ENCODE results near the gene MAN1B1. TPM values are rescaled to one million over a fixed set of nuclear protein-coding genes. Genes with fewer than 3 reads are reported as not detected.

MAN1B1 gene
- 48.0 to 53.7 TPM (median 49.8 TPM) in 5 replicates for total RNA-seq (2022; extraction: Qiagen RNA extraction)

DNA sequence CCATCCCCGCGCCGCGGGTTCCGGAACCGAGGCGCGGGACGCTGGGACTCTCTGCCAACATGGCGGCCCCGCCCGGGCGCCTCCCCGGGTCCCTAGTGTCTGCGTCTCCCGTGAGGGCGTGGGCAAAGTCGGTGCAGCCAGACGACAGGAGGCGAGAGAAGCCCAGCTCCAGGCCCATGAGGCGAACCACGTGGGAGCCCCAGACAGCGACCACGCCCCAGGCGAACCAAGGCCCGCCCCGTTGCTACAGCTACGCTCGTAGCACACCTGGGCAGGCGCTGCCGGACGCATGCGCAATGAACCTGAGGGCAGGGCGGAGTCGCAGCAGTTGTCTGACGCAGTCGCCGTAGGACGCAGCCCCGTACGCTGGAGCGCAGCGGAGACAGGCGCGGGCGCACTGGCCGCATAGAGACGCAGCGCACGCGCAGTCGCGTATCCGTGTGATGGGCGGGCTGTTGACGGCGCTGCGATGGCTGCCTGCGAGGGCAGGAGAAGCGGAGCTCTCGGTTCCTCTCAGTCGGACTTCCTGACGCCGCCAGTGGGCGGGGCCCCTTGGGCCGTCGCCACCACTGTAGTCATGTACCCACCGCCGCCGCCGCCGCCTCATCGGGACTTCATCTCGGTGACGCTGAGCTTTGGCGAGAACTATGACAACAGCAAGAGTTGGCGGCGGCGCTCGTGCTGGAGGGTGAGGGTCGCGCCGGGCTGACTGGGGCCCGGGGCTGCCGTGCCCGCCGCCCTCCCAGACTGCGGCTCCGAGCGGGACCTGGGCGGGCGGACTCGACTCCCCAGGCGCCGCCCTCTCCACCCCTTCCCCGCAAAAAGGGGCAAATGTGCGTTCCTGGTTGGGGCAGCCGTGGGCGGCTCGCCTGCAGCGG is at the start of gene MAN1B1:
Gene MAN1B1 (plus strand): TSS at position 455 of the 878 bp plus-strand sequence. CDS start 15 bp downstream, at position 470.

DNA sequence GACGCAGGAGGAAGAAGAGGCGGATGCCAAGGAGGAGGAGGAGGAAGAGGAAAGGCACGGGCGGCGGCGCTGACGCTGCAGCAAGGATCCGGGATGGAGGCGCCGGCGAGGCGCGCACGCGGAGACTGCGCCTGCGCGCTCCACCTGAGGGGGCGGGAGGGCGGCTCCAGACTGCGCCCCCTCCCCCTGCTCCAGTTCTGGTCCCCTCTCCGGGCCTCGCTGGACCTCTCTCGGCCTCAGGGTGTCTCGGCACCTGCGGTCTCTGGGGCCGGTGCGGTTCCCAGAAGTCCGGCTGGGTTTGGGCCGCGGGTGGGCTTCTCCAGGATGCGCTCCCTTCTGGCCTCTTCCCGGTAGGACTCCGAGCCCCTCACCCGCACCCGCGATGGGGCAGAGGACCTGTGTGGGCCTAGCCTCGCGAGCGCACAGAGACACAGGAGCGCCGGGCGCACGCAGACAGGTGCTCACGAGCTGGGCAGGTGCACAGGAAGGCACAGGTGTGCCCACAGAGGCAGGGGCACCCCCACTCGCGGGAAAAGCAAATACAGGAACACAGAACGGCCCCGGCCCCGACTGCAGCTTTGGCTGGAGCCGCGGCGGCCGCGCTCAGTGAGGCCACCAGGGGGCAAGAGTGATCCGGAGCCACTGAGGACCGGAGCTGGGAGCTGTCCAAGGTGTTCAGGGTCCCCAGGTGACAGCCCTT is 40.5 kb upstream of the MAN1B1 start, which contains the start of gene NPDC1:
Gene NPDC1 (minus strand): TSS at position 90 of the 700 bp plus-strand sequence. CDS start 188 bp downstream, outside the sequence.

DNA sequence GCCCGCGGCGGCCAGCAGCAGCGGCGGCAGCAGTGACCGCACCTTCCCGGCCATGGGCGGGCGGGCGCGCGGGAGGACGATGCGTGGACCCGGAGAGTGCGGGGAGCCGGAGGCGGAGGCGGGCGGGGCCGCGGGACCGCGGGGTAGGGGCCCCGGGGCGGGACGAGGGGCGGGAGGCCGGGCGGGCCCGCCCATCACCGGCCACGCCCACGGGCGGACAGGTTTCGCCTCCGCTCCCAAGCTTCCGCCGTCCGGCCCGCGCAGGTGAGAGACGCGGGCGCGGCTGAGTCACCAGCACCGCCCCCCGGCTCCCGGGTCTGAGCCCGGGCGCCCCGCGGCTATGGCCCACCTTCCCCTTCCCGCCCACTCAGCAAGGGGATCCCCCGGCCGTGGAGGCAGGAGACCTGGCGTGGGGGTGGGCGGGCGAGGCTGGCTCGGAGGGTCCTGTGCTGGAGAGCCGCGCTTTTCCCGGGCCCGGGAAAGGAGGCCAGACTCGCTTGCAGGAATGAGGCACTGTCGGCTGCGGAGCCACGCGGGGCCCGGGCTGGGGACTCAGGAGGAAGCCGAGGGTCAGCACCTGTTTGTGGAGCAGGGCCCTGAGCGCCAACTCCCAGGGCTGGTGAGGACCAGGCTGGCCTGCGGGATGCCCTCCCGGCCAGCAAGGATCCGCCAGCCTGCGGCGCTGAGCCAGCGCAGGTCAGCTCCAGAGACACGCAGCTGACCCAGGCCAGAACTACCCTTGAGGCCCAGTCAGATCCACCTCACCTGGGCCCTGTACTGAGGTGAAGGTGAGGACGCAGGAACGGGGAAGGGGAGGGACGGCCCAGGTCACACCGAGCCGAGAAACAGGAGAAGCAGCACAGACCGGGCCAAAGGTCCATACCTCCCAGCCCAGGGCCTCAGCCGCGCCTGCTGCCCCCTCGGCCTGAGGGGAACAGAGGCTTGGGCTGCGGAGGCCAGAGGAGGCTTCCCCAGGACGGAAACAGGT is 32.5 kb upstream of the MAN1B1 start, which contains the start of gene ENTPD2:
Gene ENTPD2 (minus strand): TSS at position 118 of the 988 bp plus-strand sequence. CDS start 64 bp downstream, at position 54.

DNA sequence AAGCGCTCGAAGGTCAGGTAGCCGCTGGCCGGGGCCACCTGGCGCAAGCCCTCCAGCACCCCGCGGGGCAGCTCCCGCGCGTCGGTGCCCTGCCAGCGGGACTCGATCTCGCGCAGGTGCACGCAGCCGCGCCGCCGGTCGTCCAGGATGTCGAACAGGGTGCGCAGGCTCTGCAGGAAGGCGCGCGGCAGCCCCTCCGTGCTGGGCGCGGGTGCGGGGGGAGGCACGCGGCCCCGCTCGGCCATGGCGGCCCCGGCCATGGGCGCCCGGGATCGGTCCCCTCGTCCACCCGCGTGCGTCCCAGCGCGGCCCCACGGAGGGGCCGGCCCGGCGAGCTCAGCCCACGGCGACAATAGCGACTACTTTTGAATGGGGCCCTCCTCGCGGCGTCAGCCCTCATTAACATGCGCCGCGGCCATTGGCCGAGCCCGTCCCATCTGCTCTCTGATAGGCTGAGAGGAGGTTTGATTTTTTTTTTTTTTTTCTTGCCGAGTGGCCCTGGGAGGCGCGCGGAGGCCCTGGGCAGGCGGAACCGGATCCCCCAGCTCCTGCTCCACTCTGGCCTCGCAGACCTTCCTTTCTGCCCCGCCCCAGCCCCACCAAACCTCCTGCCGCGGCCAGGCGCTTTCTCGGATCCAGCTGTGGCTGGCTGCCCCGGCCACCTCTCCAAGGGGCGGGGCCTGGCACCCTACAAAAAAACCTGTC is 16.4 kb upstream of the MAN1B1 start, which contains the start of gene SAPCD2:
Gene SAPCD2 (minus strand): TSS at position 357 of the 705 bp plus-strand sequence. CDS start 97 bp downstream, at position 260.

DNA sequence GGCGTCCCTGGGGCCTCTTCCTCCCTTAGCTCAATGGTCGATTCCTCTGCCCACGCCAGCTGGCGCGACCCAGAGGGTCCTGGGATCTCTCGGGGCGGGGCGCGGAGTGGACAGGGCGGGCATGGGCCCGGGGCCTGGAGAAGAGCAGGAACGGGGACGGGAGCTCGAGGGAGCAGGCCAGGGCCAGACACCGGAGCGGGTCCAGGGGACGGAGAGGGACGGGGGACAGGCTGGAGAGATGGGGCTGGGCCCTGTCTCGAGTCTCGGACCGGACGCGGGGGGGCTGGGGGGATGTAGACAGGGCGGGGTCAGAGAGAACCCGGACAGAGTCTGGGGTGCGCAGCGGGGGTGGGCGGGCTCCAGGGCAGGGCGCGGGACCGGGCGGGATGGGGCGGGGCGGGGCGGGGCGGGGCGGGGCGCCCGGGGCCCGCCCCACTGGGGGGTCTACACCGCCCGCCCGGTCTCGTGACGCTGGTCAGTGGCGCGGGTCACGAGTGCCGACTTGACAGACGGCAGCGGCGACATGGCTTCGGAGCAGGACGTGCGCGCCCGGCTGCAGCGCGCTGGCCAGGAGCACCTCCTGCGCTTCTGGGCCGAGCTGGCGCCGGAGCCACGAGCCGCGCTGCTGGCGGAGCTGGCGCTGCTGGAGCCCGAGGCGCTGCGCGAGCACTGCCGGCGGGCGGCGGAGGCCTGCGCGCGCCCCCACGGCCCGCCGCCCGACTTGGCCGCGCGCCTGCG is 9.6 kb upstream of the MAN1B1 start, which contains the start of gene UAP1L1:
Gene UAP1L1 (plus strand): TSS at position 508 of the 738 bp plus-strand sequence. CDS start 16 bp downstream, at position 524.

DNA sequence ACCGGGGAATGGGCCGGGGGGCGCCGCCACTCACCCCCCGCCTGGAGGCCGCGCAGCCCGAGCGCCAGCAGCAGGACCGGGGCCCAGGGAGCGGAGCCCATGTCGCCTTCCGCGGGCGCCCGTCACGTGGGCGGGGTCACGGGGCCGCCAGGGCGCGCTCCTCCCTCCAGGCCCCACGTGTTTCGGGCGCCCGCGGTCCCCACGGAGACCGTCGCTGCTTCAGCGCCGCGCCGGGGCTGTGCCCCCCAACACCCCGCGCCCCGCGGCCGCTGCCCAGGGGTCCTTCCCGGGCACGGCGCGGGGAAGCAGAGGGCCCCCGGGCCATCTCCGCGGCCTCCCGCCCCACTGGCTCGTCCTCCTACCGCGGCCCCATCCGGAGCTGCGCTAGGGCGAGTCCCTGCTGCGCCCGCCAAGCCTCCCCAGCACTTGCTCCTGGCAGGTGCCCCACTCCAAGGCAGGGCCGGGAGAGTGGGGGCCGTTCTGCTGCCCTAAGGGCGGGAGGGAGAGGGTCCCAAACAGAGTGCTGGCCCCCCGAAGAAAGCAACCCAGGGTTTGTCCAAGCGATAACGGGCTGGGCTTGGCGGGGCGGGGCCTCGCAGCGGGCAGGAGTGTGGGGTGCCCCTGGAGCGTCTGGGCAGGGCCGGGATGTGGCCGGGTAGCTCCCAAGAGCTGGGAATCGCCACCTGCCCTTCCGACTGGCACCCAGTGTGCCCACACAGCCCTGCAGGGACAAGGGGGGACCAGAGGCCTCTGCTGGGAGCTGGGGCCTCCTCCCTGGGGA is 28.0 kb downstream of the MAN1B1 start, which contains the start of gene DPP7:
Gene DPP7 (minus strand): TSS at position 121 of the 781 bp plus-strand sequence. CDS start 20 bp downstream, at position 101.

DNA sequence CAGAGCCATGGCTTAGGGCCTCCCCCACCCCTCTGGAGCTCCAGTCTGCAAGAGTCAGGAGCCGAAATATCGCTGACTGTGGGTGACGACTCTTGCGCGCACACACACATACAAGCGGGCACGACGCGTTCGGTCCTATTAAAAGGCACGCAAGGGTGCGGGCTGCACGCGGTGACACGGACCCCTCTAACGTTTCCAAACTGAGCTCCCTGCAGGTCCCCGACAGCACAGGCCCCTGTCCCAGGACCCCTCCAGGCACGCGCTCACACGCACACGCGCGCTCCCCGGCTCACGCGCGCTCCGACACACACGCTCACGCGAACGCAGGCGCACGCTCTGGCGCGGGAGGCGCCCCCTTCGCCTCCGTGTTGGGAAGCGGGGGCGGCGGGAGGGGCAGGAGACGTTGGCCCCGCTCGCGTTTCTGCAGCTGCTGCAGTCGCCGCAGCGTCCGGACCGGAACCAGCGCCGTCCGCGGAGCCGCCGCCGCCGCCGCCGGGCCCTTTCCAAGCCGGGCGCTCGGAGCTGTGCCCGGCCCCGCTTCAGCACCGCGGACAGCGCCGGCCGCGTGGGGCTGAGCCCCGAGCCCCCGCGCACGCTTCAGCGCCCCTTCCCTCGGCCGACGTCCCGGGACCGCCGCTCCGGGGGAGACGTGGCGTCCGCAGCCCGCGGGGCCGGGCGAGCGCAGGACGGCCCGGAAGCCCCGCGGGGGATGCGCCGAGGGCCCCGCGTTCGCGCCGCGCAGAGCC is 52.1 kb downstream of the MAN1B1 start, which contains the start of gene GRIN1:
Gene GRIN1 (plus strand): TSS at position 433 of the 746 bp plus-strand sequence. CDS start 333 bp downstream, outside the sequence.

Other genes starting within 250 kb of the MAN1B1 start
- 3.4 to 4.3 TPM (median 4.0 TPM) in 5 replicates for gene AJM1, start 244.5 kb upstream of the MAN1B1 start, total RNA-seq (2022; extraction: Qiagen RNA extraction)
- 221 to 341 TPM (median 305 TPM) in 5 replicates for gene PHPT1, start 237.6 kb upstream of the MAN1B1 start, total RNA-seq (2022; extraction: Qiagen RNA extraction)
- 2.6 to 4.2 TPM (median 4.0 TPM) in 5 replicates for gene MAMDC4, start 234.6 kb upstream of the MAN1B1 start, total RNA-seq (2022; extraction: Qiagen RNA extraction)
- gene EDF1, start 220.7 kb upstream of the MAN1B1 start, total RNA-seq (2022; extraction: Qiagen RNA extraction) = 387 to 521 TPM (median 446 TPM) in 5 replicates
- gene TRAF2, start 200.5 kb upstream of the MAN1B1 start, total RNA-seq (2022; extraction: Qiagen RNA extraction) = 43.3 to 61.4 TPM (median 48.8 TPM) in 5 replicates
- 71.5 to 97.8 TPM (median 91.7 TPM) in 5 replicates for gene FBXW5, start 142.2 kb upstream of the MAN1B1 start, total RNA-seq (2022; extraction: Qiagen RNA extraction)
- gene C8G, start 141.7 kb upstream of the MAN1B1 start, total RNA-seq (2022; extraction: Qiagen RNA extraction) = 0.62 to 1.7 TPM (median 1.2 TPM) in 5 replicates
- 0.46 to 1.6 TPM (median 1.2 TPM) in 5 replicates for gene LCN12, start 134.7 kb upstream of the MAN1B1 start, total RNA-seq (2022; extraction: Qiagen RNA extraction)
- gene PTGDS, start 109.5 kb upstream of the MAN1B1 start, total RNA-seq (2022; extraction: Qiagen RNA extraction) = 0.55 to 0.77 TPM (median 0.67 TPM) in 5 replicates
- 0.08 to 0.16 TPM (median 0.13 TPM) in 5 replicates for gene LCNL1, start 104.0 kb upstream of the MAN1B1 start, total RNA-seq (2022; extraction: Qiagen RNA extraction)
- gene PAXX, start 94.6 kb upstream of the MAN1B1 start, total RNA-seq (2022; extraction: Qiagen RNA extraction) = 46.7 to 85.5 TPM (median 74.2 TPM) in 5 replicates
- gene CLIC3, start 90.4 kb upstream of the MAN1B1 start, total RNA-seq (2022; extraction: Qiagen RNA extraction) = 2.3 to 5.7 TPM (median 4.6 TPM) in 5 replicates
- 22.8 to 26.7 TPM (median 24.4 TPM) in 5 replicates for gene ABCA2, start 58.7 kb upstream of the MAN1B1 start, total RNA-seq (2022; extraction: Qiagen RNA extraction)
- 0.05 to 0.08 TPM (median 0.06 TPM) in 4 of 5 replicates, not detected in the other for gene FUT7, start 54.9 kb upstream of the MAN1B1 start, total RNA-seq (2022; extraction: Qiagen RNA extraction)
- gene NPDC1, start 40.8 kb upstream of the MAN1B1 start, total RNA-seq (2022; extraction: Qiagen RNA extraction) = 44.0 to 83.3 TPM (median 79.5 TPM) in 5 replicates
- 3.3 to 4.5 TPM (median 3.5 TPM) in 5 replicates for gene ENTPD2, start 32.9 kb upstream of the MAN1B1 start, total RNA-seq (2022; extraction: Qiagen RNA extraction)
- gene SAPCD2, start 16.4 kb upstream of the MAN1B1 start, total RNA-seq (2022; extraction: Qiagen RNA extraction) = 17.6 to 24.7 TPM (median 21.7 TPM) in 5 replicates
- gene UAP1L1, start 9.5 kb upstream of the MAN1B1 start, total RNA-seq (2022; extraction: Qiagen RNA extraction) = 10.8 to 13.9 TPM (median 11.0 TPM) in 5 replicates
- gene DPP7, start 27.7 kb downstream of the MAN1B1 start, total RNA-seq (2022; extraction: Qiagen RNA extraction) = 70.6 to 111 TPM (median 110 TPM) in 5 replicates
- gene GRIN1, start 52.2 kb downstream of the MAN1B1 start, total RNA-seq (2022; extraction: Qiagen RNA extraction) = 0.22 to 0.66 TPM (median 0.45 TPM) in 5 replicates
- gene LRRC26, start 83.1 kb downstream of the MAN1B1 start, total RNA-seq (2022; extraction: Qiagen RNA extraction) = 0.41 to 1.7 TPM (median 0.93 TPM) in 5 replicates
- not detected in 5 replicates for gene TMEM210, start 85.1 kb downstream of the MAN1B1 start, total RNA-seq (2022; extraction: Qiagen RNA extraction)
- 26.9 to 35.9 TPM (median 31.9 TPM) in 5 replicates for gene ANAPC2, start 101.6 kb downstream of the MAN1B1 start, total RNA-seq (2022; extraction: Qiagen RNA extraction)
- gene SSNA1, start 101.7 kb downstream of the MAN1B1 start, total RNA-seq (2022; extraction: Qiagen RNA extraction) = 92.8 to 153 TPM (median 142 TPM) in 5 replicates
- 9.2 to 11.6 TPM (median 10.2 TPM) in 5 replicates for gene TPRN, start 113.8 kb downstream of the MAN1B1 start, total RNA-seq (2022; extraction: Qiagen RNA extraction)
- gene TMEM203, start 118.7 kb downstream of the MAN1B1 start, total RNA-seq (2022; extraction: Qiagen RNA extraction) = 35.3 to 45.9 TPM (median 45.0 TPM) in 5 replicates
- gene NDOR1, start 118.7 kb downstream of the MAN1B1 start, total RNA-seq (2022; extraction: Qiagen RNA extraction) = 14.8 to 16.5 TPM (median 15.2 TPM) in 5 replicates
- 1.2 to 1.9 TPM (median 1.7 TPM) in 5 replicates for gene RNF208, start 135.3 kb downstream of the MAN1B1 start, total RNA-seq (2022; extraction: Qiagen RNA extraction)
- 3.0 to 5.5 TPM (median 4.2 TPM) in 5 replicates for gene CYSRT1, start 138.2 kb downstream of the MAN1B1 start, total RNA-seq (2022; extraction: Qiagen RNA extraction)
- gene RNF224, start 140.5 kb downstream of the MAN1B1 start, total RNA-seq (2022; extraction: Qiagen RNA extraction) = 0.07 to 0.24 TPM (median 0.14 TPM) in 5 replicates
- 0.05 to 0.16 TPM (median 0.07 TPM) in 4 of 5 replicates, not detected in the other for gene SLC34A3, start 143.9 kb downstream of the MAN1B1 start, total RNA-seq (2022; extraction: Qiagen RNA extraction)
- 681 to 782 TPM (median 752 TPM) in 5 replicates for gene TUBB4B, start 154.3 kb downstream of the MAN1B1 start, total RNA-seq (2022; extraction: Qiagen RNA extraction)
- not detected in 5 replicates for gene STPG3, start 164.3 kb downstream of the MAN1B1 start, total RNA-seq (2022; extraction: Qiagen RNA extraction)
- 52.4 to 60.5 TPM (median 56.8 TPM) in 5 replicates for gene NELFB, start 168.3 kb downstream of the MAN1B1 start, total RNA-seq (2022; extraction: Qiagen RNA extraction)
- 19.9 to 27.5 TPM (median 25.0 TPM) in 5 replicates for gene TOR4A, start 190.7 kb downstream of the MAN1B1 start, total RNA-seq (2022; extraction: Qiagen RNA extraction)
- 2.5 to 5.1 TPM (median 3.9 TPM) in 5 replicates for gene NRARP, start 215.3 kb downstream of the MAN1B1 start, total RNA-seq (2022; extraction: Qiagen RNA extraction)